ENCODE results near the gene OTUB2. TPM values are rescaled to one million over a fixed set of nuclear protein-coding genes. Genes with fewer than 3 reads are reported as not detected.

OTUB2 gene
- total RNA-seq, 1 experiment from 2014 or later, result 0.63 TPM

DNA sequence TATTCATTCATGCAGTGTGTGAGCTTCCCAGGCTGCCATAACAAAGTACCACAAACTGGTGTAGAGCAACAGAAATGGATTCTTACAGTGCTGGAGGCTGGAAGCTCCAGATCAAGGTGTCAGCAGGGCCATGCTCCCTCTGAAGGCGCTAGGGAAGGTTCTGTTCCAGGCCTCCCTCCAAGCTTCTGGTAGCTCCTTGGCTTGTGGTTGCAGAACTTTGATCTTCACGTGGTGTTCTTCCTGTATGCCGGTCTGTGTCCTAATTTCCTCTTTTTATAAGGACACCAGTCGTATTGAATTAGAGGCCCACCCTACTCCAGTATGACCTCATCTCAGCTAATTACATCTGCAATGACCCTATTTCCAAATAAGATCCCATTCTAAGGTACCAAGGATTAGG is 3.1 kb downstream of the OTUB2 start:
- no peaks in the 10 kb centered on the region for H3K9me3 ChIP-seq
- no peaks in the 10 kb centered on the region for H3K27me3 ChIP-seq
- no peak overlapping the region for H3K4me3 ChIP-seq
- DNase-seq, result no peak
- H3K36me3 ChIP-seq, result no peaks in the 10 kb centered on the region

DNA sequence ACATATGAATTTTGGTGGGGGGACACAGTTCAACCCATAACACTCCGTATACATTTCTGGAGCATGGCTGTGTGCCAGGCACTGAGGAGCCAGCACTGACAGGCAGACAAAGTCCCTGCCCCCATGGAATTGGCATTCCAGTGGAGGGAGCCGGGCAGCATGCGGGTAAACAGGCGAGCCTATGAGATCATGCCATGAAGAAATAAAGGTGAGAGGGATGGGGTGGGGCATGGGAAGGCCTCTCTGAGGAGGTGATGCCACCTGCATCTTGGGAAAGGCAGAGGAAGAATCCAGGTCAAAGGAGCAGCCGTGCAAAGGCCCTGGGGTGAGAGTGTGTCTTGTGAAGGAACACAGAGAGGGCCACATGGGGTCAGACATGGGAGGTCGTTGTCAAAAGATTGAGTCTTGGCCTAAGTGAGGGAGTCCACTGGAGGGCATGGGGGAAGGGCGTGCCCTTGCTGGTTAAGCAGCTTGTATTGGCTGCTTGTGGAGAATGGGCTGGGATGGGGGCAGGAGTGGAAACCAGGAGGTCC is 3.6 kb downstream of the OTUB2 start:
- H3K27me3 ChIP-seq, result no peaks in the 10 kb centered on the region
- DNase-seq, result no peak
- H3K9me3 ChIP-seq, result no peaks in the 10 kb centered on the region
- H3K4me3 ChIP-seq, result no peak overlapping the region
- no peaks in the 10 kb centered on the region for H3K36me3 ChIP-seq

DNA sequence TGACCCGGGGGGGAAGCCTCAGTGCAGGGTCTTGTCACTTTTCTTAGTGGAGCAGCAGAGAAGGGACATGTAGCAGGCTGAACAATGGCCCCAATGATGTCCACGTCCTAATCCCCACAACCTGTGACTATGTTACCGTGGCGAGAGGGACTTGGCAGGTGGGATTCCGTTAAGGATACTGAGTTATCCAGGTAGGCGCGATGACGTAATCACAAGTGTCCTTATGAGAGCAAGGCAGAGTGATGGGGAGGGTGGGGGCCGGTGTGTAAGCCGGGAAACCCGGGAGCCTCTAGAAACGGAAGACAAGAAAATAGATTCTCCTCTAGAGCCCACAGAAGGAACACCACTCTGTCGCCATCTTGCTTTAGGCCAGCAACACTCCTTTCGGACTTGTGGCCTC is 4.4 kb downstream of the OTUB2 start:
- Histone ChIP-seq H3K27me3 (no peaks in the 10 kb centered on the region), H3K9me3 (no peaks in the 10 kb centered on the region), H3K36me3 (no peaks in the 10 kb centered on the region), H3K4me3 (no peak overlapping the region)
- DNase-seq, result no peak

DNA sequence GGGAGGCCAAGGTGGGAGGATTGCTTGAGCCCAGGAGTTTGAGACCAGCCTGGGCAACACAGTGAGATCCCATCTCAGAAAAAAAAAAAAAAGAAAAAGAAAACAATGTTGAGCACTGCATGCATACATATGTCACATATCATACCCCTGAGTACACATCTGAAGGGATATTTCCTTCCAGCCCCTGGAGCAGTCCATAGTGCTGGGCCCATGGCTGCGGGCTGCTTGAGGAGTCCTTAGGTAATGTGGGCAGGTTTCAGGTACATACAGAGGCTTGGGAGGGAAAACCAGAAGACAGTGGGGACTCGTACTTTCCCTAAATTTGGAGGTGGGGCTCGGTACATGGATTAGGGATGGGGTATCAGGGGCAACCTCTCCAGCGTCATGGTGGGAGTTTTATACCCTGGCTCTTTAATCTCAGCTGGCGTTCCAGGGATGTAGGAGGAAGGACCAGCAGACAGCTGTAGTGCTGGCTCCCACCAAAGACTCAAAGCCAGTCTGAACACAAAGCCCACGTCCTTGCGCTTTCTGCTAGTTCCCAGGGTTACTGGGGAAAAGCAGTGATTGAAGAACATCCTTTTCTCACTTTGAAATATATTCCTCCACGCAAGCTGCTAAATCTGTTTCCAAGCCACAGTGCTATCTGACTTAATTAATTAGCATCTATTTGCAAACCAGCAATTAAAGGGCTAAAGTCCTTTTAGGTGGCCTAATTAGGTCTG is 5.2 kb downstream of the OTUB2 start:
- no peak for DNase-seq
- Histone ChIP-seq H3K9me3 (no peaks in the 10 kb centered on the region), H3K27me3 (no peaks in the 10 kb centered on the region), H3K36me3 (no peaks in the 10 kb centered on the region), H3K4me3 (no peak overlapping the region)

DNA sequence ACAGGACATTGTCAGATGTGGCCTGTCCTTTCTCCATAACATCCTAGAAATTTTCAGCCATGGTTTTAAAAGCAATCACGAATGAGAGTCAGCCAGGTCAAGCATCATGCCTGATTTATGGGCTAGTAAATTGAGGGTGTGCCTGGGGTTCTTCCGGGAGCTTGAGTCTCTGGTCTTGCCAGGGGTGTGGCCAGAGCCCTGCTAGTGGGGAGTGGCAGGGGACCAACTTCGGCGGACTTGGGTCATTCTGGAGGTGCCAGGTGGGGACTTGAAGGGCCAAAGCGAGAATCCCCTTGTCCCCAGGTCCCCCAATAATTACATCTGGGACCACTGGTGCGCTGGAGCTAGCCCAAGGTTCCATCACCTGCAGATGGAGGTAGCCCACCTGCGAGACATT is 5.7 kb downstream of the OTUB2 start:
- Histone ChIP-seq H3K9me3 (no peaks in the 10 kb centered on the region), H3K4me3 (no peak overlapping the region)

DNA sequence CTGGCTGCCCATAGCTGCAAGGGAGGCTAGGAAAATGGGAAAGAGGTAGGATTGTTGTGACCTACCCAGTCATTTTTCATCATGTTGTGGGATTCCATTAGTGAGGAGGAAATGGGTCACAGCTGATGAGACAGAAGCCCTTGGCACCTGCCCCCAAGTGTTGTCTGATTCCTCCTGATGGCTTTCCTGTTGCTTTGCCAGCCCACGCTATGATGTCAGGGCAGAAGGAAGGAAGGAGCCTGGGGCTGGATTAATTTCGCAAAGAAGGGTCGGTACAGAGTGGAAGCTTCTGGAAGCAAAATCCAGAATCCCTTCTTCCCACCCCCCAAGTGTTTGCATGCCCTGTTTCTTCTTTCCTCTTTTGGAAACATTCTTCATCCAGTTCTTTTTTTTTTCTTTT is 8.7 kb downstream of the OTUB2 start:
- no peak for DNase-seq
- H3K36me3 ChIP-seq, result no peaks in the 10 kb centered on the region
- H3K9me3 ChIP-seq, result no peaks in the 10 kb centered on the region
- no peaks in the 10 kb centered on the region for H3K27me3 ChIP-seq
- no peak overlapping the region for H3K4me3 ChIP-seq

More for the DNA sequence above, 5.7 kb downstream of the OTUB2 start:
- no peaks in the 10 kb centered on the region for H3K36me3 ChIP-seq
- DNase-seq, result no peak
- H3K27me3 ChIP-seq, result no peaks in the 10 kb centered on the region

DNA sequence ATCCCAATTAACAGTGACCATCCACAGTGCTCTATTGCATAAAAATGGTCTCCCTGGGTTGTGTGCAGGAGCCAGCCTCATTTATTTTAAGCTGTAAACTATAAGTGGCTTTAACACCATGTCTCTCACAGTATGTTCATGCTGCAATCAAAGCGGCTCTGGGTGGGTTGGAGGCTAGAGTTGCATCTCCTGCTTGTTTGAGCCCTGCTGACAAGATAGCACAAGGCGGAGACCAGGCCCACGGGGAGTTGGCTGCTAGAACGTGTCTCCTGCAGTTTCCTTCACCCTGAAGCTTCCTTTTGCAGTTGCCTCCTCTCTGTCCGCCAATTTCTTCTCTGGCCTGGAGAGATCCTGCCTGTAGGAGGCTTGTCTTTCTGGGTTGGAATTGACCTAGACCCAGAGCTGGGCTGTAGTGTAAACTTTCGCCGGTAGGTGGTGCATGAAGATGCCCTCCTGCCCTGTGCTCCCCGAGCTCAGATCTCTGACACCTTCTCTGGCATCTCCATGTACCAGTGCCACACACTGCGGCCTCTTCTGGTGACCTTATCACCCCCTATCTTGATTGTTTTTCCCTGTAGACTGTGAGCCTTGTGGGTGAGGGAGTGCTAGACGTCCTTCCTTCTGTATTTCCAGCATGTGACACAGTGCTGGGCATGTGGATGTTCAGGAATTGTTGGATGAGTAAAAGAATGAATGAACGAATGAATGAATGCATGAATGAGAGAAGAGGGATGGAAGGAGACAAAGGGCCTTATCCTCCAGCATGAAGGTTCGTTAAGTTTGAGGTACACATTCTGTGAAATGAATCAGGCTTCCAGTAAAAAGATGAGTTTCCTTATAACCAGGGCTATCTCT is 10.4 kb downstream of the OTUB2 start:
- peak; percentile 48 for DNase-seq
- Histone ChIP-seq H3K27me3 (no peaks in the 10 kb centered on the region), H3K9me3 (no peaks in the 10 kb centered on the region), H3K36me3 (no peaks in the 10 kb centered on the region), H3K4me3 (no peak overlapping the region)

DNA sequence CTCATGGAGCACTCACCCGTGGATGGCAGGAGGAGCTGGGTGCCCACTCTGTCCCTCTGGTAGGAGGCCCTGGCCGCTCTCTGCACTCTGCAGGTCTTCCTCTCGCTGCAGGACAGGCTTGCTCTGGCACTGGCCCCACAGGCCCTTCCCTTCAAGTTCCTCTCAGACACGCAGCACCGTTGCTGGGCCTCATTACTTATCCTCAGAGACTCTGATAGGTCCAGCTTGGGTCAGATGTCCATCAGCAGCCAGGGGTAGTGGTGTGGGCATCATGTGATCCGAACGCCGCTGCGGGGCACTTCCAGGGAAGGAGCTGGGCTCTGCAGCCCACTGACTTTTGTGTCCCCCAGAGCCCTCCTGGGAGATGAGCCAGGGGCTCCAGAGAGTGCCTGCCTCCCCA is 11.8 kb downstream of the OTUB2 start:
- Histone ChIP-seq H3K27me3 (no peaks in the 10 kb centered on the region), H3K4me3 (no peak overlapping the region), H3K9me3 (no peaks in the 10 kb centered on the region), H3K36me3 (no peaks in the 10 kb centered on the region)
- no peak for DNase-seq

DNA sequence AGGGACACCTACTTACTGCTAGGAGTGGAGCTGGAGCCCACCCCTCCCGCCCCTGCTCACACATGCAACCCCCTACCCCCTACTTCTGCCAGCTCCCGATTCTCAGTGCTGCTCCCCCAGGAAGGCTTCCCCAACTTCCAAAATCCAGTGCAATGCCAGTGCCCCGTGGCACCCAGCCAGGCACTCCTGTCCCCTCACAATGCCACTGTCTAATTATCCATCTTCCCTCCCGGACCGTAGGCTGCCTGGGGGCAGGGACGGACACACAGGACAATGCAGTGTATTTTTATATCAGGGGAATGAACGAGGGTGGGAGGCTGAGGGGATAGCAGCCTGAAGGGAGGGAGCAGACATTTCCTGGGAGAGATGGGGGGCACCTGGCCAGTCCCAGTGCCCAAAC is 12.4 kb downstream of the OTUB2 start:
- no peaks in the 10 kb centered on the region for H3K9me3 ChIP-seq
- H3K36me3 ChIP-seq, result no peaks in the 10 kb centered on the region
- no peak overlapping the region for H3K4me3 ChIP-seq
- H3K27me3 ChIP-seq, result no peaks in the 10 kb centered on the region
- DNase-seq, result no peak

DNA sequence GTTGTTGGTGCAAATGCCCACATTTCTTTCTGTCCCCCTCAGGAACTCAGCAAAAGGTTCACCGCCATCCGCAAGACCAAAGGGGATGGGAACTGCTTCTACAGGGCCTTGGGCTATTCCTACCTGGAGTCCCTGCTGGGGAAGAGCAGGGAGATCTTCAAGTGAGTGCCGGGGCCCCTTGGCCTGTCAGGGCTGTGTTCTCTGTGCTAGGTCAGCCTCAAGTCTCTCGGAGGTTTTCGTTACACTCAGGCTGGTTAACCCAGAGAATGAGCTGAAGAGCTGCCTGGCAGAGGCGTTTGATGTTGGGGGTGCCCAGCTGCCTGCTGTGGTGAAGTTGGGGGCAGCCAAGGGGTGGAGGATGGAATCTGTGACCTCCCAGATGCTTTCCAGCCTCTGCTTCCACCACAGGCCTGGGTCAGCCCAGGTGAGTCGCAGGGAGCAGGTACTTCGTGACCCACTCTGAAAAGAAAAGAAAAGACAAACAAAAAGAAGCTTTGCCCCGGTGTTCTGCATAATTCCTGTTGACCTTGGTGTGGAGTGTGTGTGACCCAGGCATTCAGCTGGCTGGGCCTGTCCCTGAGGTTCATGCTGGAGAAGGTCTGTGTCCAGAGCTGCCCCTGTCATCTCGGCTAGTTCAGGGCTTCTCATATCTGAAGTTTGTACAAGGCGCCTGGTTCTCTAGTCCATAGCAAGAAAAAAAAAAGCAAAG is 12.9 kb downstream of the OTUB2 start:
- no peak overlapping the region for H3K4me3 ChIP-seq
- no peaks in the 10 kb centered on the region for H3K27me3 ChIP-seq
- DNase-seq, result no peak
- H3K9me3 ChIP-seq, result no peaks in the 10 kb centered on the region
- H3K36me3 ChIP-seq, result no peaks in the 10 kb centered on the region

DNA sequence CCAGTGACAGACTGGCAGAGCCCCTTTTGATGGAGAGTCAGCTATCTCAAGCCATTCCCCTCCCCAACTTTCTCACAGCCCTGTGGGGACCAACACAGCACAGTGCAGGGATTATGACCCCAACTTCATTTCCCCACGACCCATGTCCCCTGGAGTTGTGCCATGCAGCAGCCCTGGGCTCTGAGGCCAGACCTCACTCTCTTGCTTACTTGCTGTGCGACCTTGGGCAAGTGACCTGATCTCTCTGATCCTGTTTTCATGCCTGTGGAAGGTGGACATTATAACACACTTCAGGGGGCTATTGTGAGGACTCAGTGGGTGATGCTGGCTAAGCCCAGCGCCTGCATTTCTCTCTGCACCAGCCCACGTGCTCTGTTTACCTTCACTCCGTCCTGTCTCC is 14.1 kb downstream of the OTUB2 start:
- no peaks in the 10 kb centered on the region for H3K36me3 ChIP-seq
- H3K27me3 ChIP-seq, result no peaks in the 10 kb centered on the region
- H3K4me3 ChIP-seq, result no peak overlapping the region
- DNase-seq, result no peak
- H3K9me3 ChIP-seq, result no peaks in the 10 kb centered on the region

DNA sequence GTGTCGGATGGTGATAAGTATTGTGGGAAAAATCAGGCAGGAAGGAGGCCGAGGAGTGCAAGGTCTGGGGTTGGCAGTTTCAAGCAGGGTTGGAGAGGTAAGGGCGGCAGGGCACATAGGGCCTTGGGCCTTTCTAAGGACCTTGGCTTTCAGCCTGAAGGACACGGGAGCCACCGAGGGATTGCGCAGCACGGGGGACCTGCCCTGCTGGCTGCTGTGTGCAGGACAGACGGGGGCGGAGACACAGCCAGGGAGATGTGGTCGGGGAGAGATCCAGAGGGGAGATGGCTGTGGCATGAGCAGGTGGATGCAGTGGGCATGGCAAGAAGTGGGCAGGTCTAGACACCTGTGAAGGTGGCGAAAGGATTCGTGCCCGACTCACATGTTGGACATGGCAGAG is 14.7 kb downstream of the OTUB2 start:
- no peak for DNase-seq

DNA sequence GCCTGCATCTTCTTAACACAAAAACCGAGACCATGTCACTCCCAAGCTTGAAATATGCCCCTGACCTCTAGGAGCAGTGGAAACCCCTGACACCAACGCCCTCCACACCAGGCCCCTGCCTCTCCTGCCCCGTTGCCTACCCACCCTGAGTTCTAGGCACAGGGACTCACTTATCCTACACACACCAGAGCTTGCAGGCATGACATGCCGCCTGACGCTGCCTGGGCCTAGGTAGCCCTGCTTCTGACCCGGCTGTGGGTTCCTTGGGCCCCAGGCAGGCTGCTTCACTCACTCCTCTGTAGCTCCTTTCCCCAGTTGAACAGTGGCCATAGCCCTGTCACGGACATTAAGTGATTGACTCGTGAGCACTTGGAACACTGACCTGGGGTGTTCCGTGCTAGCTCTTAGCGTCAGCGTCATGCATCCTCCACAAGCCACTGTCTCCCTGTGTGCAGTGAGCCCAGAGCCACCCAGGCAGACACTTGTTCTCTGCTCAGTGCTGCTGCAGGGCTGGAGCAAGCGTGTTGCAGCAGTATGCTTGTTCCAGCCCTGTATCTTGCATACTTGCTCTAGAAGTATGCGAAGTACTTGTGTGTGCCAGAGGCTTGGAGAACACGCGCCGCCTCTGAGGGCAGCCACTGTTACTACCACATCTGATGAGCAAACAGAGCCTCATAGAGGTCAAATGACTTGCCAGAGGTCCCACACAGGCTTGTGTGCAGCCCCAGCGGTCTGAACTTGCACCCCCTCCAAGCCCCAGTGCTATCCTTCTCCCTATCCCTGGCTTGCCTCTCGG is 15.6 kb downstream of the OTUB2 start:
- Histone ChIP-seq H3K27me3 (no peaks in the 10 kb centered on the region), H3K36me3 (no peaks in the 10 kb centered on the region), H3K9me3 (no peaks in the 10 kb centered on the region), H3K4me3 (no peak overlapping the region)
- peak; percentile 26 for DNase-seq

More for the DNA sequence above, 14.7 kb downstream of the OTUB2 start:
- Histone ChIP-seq H3K4me3 (no peak overlapping the region), H3K27me3 (no peaks in the 10 kb centered on the region), H3K9me3 (no peaks in the 10 kb centered on the region), H3K36me3 (no peaks in the 10 kb centered on the region)

DNA sequence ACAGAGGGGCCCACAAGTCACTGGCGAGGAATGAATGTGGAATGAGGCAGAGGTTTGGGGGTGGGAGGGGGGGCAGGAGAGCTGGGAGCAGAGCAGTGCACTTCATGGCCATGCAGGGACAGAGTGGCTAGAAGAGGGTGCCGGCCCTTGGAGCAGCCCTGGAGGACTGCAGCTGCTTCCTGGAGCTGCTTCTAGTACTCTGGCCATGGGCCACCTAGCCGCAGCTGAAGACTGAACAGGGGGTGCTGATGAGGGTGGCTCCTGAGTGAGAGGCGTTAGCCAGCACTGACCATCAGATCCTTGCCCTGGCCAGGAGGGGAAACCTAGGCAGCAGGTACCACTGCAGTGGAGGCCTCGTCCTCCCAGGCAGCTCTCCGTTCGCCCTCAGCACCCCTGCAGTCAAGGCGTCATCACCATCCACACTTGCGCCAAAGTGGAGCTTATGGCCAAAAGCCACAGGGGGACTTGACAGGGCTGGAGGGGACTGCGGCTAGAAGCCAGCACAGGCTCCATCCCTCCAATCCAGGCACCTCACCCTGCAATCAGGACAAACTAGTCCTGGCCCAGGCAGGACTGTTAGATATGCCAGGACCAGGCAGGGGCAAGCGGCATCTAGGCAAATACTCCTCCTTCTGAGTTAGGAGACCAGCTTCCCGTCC is 16.4 kb downstream of the OTUB2 start:
- DNase-seq, result no peak
- no peaks in the 10 kb centered on the region for H3K27me3 ChIP-seq
- H3K9me3 ChIP-seq, result no peaks in the 10 kb centered on the region
- no peak overlapping the region for H3K4me3 ChIP-seq
- H3K36me3 ChIP-seq, result no peaks in the 10 kb centered on the region

DNA sequence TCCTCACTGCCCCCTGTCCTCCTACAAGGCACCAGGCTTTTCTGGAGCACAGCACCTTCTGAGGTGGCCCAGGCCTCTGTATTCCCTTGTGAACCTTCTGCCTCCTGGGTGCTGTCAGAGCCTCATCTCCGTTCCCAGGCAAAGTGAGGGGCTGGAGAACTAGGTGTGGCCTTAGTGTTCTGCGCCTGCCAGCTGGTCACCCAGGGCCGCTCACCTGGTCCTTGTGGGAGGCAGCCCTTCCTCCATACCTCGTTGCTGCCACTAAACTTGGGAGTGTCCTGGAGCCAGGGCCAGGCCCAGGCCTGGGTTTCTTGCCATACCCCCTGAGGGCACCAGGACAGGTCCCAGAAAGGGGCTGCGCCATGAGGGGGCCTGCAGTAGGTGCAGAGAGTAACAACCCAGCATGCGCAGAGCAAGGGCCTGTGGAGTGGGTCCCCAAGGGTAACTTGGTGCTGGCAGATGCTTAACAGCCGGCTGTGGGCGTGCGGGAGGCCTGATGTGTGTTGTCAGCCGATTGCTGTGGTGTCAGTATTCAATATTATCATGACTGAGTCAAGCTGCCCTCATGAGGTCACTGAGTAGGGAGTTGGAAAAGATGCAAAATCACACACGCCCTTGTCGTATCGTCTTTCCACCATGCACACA is 17.1 kb downstream of the OTUB2 start:
- Histone ChIP-seq H3K9me3 (no peaks in the 10 kb centered on the region), H3K27me3 (no peaks in the 10 kb centered on the region), H3K4me3 (no peak overlapping the region), H3K36me3 (no peaks in the 10 kb centered on the region)
- no peak for DNase-seq
